ENCODE results near the gene NACA2.

DNA sequence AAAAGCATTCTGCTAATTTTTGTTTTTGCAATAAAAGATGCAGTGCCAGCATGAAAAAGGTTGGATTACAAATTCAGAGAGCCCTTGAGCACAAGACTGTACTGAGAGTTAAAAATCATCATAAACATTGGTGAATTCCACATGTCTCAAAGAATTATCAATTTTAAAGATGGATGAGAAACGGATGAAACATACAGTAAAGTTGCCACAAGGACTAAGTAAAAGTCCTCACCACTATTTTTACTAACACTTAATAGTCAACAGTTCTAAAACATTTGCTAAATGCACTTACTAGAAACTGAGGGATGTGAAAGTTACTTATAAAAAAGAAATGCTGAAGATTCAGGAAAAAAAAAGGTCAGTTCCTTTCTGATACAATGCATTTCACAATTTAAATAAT, 25.8 kb upstream of the NACA2 start:
- TF ChIP-seq POLR2A (IDR thresholded peaks at IDR 0.05; ENCODE audit: low read depth, low read length): no peak
- TF ChIP-seq RFX5 (IDR thresholded peaks at IDR 0.05; ENCODE audit: low read depth, low read length): no peak
- TF ChIP-seq, protein P1, sequence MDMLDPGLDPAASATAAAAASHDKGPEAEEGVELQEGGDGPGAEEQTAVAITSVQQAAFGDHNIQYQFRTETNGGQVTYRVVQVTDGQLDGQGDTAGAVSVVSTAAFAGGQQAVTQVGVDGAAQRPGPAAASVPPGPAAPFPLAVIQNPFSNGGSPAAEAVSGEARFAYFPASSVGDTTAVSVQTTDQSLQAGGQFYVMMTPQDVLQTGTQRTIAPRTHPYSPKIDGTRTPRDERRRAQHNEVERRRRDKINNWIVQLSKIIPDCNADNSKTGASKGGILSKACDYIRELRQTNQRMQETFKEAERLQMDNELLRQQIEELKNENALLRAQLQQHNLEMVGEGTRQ (IDR thresholded peaks at IDR 0.05; ENCODE audit: low read depth, low read length): no peak
- TF ChIP-seq, protein P2, sequence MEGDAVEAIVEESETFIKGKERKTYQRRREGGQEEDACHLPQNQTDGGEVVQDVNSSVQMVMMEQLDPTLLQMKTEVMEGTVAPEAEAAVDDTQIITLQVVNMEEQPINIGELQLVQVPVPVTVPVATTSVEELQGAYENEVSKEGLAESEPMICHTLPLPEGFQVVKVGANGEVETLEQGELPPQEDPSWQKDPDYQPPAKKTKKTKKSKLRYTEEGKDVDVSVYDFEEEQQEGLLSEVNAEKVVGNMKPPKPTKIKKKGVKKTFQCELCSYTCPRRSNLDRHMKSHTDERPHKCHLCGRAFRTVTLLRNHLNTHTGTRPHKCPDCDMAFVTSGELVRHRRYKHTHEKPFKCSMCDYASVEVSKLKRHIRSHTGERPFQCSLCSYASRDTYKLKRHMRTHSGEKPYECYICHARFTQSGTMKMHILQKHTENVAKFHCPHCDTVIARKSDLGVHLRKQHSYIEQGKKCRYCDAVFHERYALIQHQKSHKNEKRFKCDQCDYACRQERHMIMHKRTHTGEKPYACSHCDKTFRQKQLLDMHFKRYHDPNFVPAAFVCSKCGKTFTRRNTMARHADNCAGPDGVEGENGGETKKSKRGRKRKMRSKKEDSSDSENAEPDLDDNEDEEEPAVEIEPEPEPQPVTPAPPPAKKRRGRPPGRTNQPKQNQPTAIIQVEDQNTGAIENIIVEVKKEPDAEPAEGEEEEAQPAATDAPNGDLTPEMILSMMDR (conservative IDR thresholded peaks at IDR 0.05; ENCODE audit: low read depth, low read length): no peak
- TF ChIP-seq CEBPB (IDR thresholded peaks at IDR 0.05; ENCODE audit: low read depth, low read length): no peak
- TF ChIP-seq BHLHE40 (IDR thresholded peaks at IDR 0.05; ENCODE audit: low read depth, low read length): no peak

Measured in IMR-90 (cell line).